ENCODE results near the gene AKR1B15. TPM values are rescaled to one million over a fixed set of nuclear protein-coding genes. Genes with fewer than 3 reads are reported as not detected.

AKR1B15 gene
- total and polyA plus RNA-seq, 9 of the 15 experiments (the other 6 are each of a cell fraction or from before 2014, with no cell fraction given): not detected

- TF ChIP-seq RERE (CRISPR knock-in tag; IDR thresholded peaks at IDR 0.05; ENCODE audit: borderline replicate concordance) (no peak), MYBL2 (IDR thresholded peaks at IDR 0.05; ENCODE audit: low read depth) (no peak), MYBL2 (CRISPR knock-in tag; IDR thresholded peaks at IDR 0.05; ENCODE audit: borderline replicate concordance) (no peak), MAFF (IDR thresholded peaks at IDR 0.05; ENCODE audit: low read length) (no peak), LEF1 (IDR thresholded peaks at IDR 0.05) (no peak), JUN (IDR thresholded peaks at IDR 0.05; ENCODE audit: borderline replicate concordance, low read depth, low read length) (no peak), JUN (CRISPR knock-in tag; IDR thresholded peaks at IDR 0.05; ENCODE audit: borderline replicate concordance) (no peak), HLTF (IDR thresholded peaks at IDR 0.05) (no peak), ZNF75A (CRISPR knock-in tag; IDR thresholded peaks at IDR 0.05) (no peak)
Observed at GRCh38 chr7:134528749-134529148, 20.2 kb upstream of the AKR1B15 start (continued).

Measured in K562 (cell line).